SK-N-MC (cell line): ENCODE results near the gene WDR33.

ENCODE experiments used
- EZH2 ChIP-seq: fragments of 200-600 bp; sonication (generic); IDR thresholded peaks from one replicate; pipeline ENCODE4 v1.6.1; 2017; ENCODE audit warnings: antibody characterized with exemption
- FOXP2 ChIP-seq: optimal IDR thresholded peaks from 2 replicates; pipeline ENCODE3; 2011; ENCODE audit warnings: mild to moderate bottlenecking, moderate library complexity; ENCODE audit not compliant: insufficient read depth; ENCODE audit errors: extremely low read length, control extremely low read depth
- POLR2AphosphoS5 ChIP-seq: IDR thresholded peaks from 2 replicates; pipeline ENCODE4 v1.6.1; 2012; ENCODE audit warnings: mild to moderate bottlenecking, low read depth, low read length, borderline replicate concordance

GRCh38 chr2:127654084-127654837 is 156.7 kb downstream of the WDR33 start:
- no peak for TF ChIP-seq POLR2AphosphoS5
- TF ChIP-seq EZH2, result no peak
- no peak for TF ChIP-seq FOXP2
